Activated CD4-positive, alpha-beta memory T cell treated with anti-CD3 and anti-CD28 coated beads for 36 hours (primary cell): ENCODE measurements around the gene KIF26B. TPM values are rescaled to one million over a fixed set of nuclear protein-coding genes. Genes with fewer than 3 reads are reported as not detected.

Experiments used
- CTCF ChIA-PET: fragments of 350-600 bp; sonication (Branson Sonifier 250); formaldehyde crosslinking; loops from one replicate; lab custom pipeline; 2021; ENCODE audit warnings: antibody characterized with exemption, inconsistent platforms; lab: Charles Lee
- POLR2A ChIA-PET: fragments of 350-600 bp; sonication (Branson Sonifier 250); formaldehyde crosslinking; loops from one replicate; lab custom pipeline; 2021; ENCODE audit warnings: antibody characterized with exemption; lab: Charles Lee
- DNase-seq: peaks from one replicate; pipeline ENCODE4 v3.0.0-alpha.2; 2020
- H3K27ac Mint-ChIP-seq: one replicate; pipeline ENCODE4 v1.8.0; 2021; ENCODE audit warnings: mixed read lengths
- H3K27me3 Mint-ChIP-seq: one replicate; pipeline ENCODE4 v1.8.0; 2021; ENCODE audit warnings: mixed read lengths
- H3K36me3 Mint-ChIP-seq: one replicate; pipeline ENCODE4 v1.8.0; 2021; ENCODE audit warnings: mixed read lengths
- H3K4me1 Mint-ChIP-seq: one replicate; pipeline ENCODE4 v1.8.0; 2021; ENCODE audit warnings: low read depth, mixed read lengths
- H3K4me3 Mint-ChIP-seq: one replicate; pipeline ENCODE4 v1.8.0; 2021; ENCODE audit warnings: mild to moderate bottlenecking, mixed read lengths
- H3K9me3 Mint-ChIP-seq: one replicate; pipeline ENCODE4 v1.8.0; 2021; ENCODE audit warnings: mixed read lengths
- intact Hi-C: fragments of 100-400 bp; cut with micrococcal nuclease; formaldehyde crosslinking; loops from one replicate; pipeline ENCODE4 v1.15.1; 2023
- total RNA-seq, 2 experiments: library from RNA; stranded (reverse); gene quantifications; one replicate each; pipeline ENCODE4 v1.2.3, GENCODE V29; 2021

The KIF26B gene
- total RNA-seq, 2 experiments from 2014 or later = not detected

GRCh38 chr1:245591346-245592188, 436.8 kb downstream of the KIF26B start:
- no peaks in the 10 kb centered on the region for H3K36me3 Mint-ChIP-seq
- POLR2A ChIA-PET = no interaction called here
- H3K4me3 Mint-ChIP-seq = no peak overlapping the region
- no peaks in the 10 kb centered on the region for H3K4me1 Mint-ChIP-seq
- H3K9me3 Mint-ChIP-seq = no peaks in the 10 kb centered on the region
- no peak for DNase-seq
- CTCF ChIA-PET = no interaction called here
- H3K27me3 Mint-ChIP-seq = no peaks in the 10 kb centered on the region
- intact Hi-C loops = no loop called here
- H3K27ac Mint-ChIP-seq = no peak overlapping the region

DNA sequence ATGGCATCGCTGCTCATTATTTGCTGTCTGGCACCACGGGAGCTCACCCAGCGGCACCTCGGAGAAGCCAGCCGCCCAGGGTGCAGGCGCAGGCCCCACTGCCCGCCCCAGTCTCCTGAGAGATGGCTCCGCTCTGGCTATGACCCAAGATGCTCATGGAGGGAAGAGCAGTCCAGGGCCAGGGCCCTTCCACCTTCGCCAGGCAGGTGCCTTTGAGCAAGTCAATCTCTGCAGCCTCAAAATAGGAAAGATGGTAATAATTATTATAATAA, 437.3 kb downstream of the KIF26B start:
- DNase-seq = no peak
- H3K36me3 Mint-ChIP-seq = no peaks in the 10 kb centered on the region
- ChIA-PET CTCF (no interaction called here), POLR2A (no interaction called here)
- intact Hi-C loops = no loop called here
- H3K4me1 Mint-ChIP-seq = no peaks in the 10 kb centered on the region
- no peak overlapping the region for H3K27ac Mint-ChIP-seq
- no peaks in the 10 kb centered on the region for H3K27me3 Mint-ChIP-seq
- H3K4me3 Mint-ChIP-seq = no peak overlapping the region
- H3K9me3 Mint-ChIP-seq = no peaks in the 10 kb centered on the region

DNA sequence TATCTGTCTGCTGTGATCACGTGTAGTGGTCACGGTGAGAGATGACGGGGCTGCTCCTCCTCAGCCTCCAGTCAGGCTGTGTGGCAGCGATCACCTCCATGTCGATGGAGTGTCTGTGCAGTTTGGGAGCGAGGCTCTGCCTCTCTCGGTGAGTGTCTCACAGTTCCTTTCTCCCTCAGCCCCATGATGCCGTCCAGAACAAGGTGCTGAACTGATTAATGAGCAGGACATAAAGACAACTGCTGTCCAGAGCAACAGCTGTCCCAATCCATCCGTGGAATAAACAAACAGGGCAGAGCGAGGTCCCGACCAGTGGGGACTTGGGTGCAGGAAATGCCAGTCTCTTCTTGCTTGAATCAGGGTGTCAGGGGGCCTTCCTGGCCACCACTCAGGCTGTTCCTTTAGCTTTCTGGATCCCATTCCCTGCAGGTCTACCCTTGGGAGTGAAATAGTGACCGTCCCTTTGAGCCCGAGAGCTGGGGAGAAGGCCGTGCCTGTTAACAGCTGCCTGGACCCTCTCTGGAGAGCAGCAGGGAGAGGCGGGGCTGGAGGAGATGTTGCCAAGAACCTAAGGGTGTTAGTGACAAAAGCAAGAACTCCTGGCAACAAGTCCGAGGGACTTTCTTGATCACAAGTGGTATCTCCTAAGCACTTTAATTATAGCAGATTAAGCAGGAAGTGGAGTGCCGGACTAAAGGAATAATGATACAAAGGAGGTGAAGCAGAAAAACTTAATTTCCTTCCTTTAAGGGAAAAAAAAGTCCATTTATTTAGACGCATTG, 443.9 kb downstream of the KIF26B start:
- Mint-ChIP-seq H3K9me3 (no peaks in the 10 kb centered on the region), H3K27ac (no peak overlapping the region), H3K36me3 (no peaks in the 10 kb centered on the region), H3K4me3 (no peak overlapping the region), H3K27me3 (no peaks in the 10 kb centered on the region), H3K4me1 (no peaks in the 10 kb centered on the region)
- ChIA-PET POLR2A (no interaction called here), CTCF (no interaction called here)
- intact Hi-C loops = no loop called here
- no peak for DNase-seq

DNA sequence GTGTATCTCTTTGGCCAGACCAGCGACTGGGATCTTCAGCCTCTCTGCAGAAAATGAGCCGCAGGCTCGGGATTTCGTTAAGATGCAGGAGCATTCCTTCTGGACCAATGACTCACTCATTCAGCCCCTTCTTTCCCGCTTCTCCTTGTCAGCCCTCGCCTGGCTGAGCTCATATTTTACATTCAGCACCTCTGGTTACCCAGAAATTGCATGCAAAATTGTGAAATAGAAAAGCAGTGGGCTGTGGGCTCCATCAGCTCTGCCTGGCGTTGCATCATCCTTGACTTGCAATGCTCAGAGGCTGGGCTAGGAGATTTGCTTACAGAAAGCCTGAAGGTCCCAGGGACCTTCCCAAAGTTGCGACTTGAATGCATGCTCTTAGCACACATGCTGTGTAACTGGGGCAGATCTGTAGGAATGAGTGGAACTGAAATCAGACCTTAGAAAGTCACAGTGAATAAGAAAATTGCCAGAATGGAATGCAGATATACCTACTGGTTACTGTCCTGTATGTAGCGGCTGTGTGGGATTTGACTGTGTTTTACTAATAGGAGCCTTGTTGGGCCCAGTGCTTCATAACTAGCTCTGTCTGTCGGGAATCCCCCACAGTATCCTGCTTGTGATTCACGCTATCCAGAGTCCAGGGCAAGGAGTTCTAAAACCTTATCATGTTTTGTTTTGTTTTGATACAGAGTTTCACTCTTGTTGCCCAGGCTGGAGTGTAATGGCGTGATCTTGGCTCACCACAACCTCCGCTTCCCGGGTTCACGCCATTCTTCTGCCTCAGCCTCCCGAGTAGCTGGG, 444.8 kb downstream of the KIF26B start:
- Mint-ChIP-seq H3K36me3 (no peaks in the 10 kb centered on the region), H3K27ac (no peak overlapping the region), H3K9me3 (no peaks in the 10 kb centered on the region), H3K27me3 (no peaks in the 10 kb centered on the region), H3K4me3 (no peak overlapping the region), H3K4me1 (no peaks in the 10 kb centered on the region)
- intact Hi-C loops = no loop called here
- POLR2A ChIA-PET = no interaction called here
- no peak for DNase-seq
- CTCF ChIA-PET = no interaction called here

DNA sequence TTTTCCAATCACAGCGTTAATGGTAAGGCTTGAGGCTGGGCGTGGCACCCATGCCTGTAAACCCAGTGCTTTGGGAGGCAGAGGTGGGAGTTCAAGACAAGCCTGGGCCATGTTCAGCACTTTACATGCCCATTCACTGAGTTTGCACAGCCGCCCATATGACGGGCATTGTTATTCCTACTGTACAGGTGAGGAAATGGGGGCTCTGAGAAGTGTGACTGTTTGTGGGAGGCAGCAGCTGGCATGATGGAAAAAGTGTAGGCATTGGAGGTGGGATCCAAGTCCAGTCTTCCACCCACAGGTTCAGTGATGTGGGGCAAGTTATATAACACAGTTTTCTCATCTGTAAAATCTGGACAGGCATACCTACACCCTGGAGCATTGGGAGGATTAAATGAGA, 445.9 kb downstream of the KIF26B start:
- H3K27me3 Mint-ChIP-seq = no peaks in the 10 kb centered on the region
- no peaks in the 10 kb centered on the region for H3K36me3 Mint-ChIP-seq
- no peak overlapping the region for H3K27ac Mint-ChIP-seq

DNA sequence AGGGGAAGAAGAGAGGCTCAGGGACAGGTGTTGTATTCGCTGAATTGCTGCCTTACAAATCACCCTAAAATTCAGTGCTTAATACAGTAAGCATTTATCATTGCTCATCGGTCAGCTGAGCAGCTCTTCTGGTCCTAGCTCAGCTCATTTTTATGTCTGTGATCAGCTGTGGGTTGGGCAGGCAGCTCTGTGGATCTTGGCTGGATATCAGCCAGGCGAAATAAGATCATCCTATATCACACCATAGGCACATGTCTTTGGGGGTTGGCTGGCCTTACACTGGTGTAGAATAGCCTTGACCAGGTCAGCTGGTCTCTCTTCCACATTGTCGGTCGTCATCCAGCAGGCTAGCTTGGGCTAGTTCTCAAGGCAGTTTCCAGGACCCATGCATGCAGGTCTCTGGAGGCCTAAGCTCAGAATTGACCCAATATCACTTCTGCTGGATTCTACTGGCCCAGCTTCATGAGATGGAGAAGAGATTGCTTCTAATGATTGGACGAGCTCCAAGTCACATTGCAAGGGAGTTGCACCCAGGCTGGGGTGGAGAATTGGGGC, 448.6 kb downstream of the KIF26B start:
- ChIA-PET POLR2A (no interaction called here), CTCF (interaction anchor here (0.6 kb wide), 1 partner anchor 520 kb away, joined by 3 read pairs; no protein-coding TSS in a partner anchor)
- peaks cover 1% of the 10 kb centered on the region for H3K27me3 Mint-ChIP-seq
- no peaks in the 10 kb centered on the region for H3K36me3 Mint-ChIP-seq
- H3K27ac Mint-ChIP-seq = no peak overlapping the region
- H3K9me3 Mint-ChIP-seq = no peaks in the 10 kb centered on the region
- H3K4me3 Mint-ChIP-seq = no peak overlapping the region
- no peak for DNase-seq
- H3K4me1 Mint-ChIP-seq = no peaks in the 10 kb centered on the region
- intact Hi-C loops = no loop called here

More for the DNA sequence above, 445.9 kb downstream of the KIF26B start:
- intact Hi-C loops = no loop called here
- Mint-ChIP-seq H3K4me1 (no peaks in the 10 kb centered on the region), H3K4me3 (no peak overlapping the region), H3K9me3 (no peaks in the 10 kb centered on the region)
- no peak for DNase-seq
- ChIA-PET CTCF (no interaction called here), POLR2A (no interaction called here)

DNA sequence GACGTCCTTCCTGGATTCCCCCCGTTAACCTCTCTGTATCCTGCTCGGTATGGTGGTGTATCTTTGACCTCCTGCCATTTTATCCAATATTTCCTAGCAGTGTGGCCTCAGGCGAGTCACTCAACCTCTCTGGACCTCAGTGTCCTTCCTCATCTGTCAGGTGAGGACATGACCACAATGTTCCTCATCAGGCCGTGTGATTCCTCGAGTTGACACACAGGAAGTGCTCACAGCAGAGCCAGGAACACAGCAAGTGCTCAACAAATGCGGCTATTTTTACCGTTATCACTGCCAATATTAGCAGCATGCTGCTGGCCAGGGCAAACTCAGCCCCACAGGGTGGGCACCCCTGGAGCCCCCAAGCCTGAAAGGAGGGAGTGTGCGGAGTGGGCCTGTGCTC, 450.2 kb downstream of the KIF26B start:
- intact Hi-C loops = no loop called here
- ChIA-PET POLR2A (no interaction called here), CTCF (no interaction called here)
- peaks cover 1% of the 10 kb centered on the region for H3K27me3 Mint-ChIP-seq
- DNase-seq = no peak
- H3K4me3 Mint-ChIP-seq = no peak overlapping the region
- H3K4me1 Mint-ChIP-seq = no peaks in the 10 kb centered on the region
- H3K9me3 Mint-ChIP-seq = no peaks in the 10 kb centered on the region
- H3K36me3 Mint-ChIP-seq = no peaks in the 10 kb centered on the region
- no peak overlapping the region for H3K27ac Mint-ChIP-seq

DNA sequence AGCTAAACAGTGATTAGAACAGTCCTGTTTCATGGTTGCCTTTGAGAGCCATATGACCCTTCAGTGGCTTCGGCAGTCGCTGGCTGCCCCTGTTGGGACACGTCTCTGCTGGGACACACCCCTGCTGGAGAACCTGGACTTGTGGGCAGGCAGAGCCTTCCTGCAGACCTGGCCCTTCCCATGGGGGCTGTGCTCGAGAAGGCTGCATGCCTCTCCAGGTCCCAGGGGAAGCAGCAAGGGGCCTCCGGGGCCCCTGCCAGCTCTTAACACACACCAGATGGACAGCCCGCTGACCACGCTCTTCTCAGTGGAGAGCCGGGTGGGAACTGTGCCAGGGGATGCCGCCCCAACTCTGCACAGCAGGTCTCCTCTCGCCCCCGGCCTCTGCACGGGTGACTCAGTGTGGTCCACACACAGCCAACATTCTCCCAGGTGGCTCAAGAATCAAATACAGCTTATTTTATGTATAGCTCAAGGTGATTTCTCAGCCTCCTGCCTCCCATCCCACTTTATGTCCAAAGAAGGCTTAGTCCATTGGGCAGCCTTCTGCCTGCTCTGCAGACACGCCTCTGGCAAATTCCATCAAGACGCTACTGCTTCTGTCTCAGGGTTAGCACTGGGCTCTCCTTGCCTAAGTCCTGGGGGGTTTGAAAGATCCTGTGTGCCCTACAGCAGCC, 450.8 kb downstream of the KIF26B start:
- H3K9me3 Mint-ChIP-seq = no peaks in the 10 kb centered on the region
- no peaks in the 10 kb centered on the region for H3K4me1 Mint-ChIP-seq
- no peak for DNase-seq
- POLR2A ChIA-PET = no interaction called here
- H3K36me3 Mint-ChIP-seq = no peaks in the 10 kb centered on the region
- intact Hi-C loops = no loop called here
- CTCF ChIA-PET = no interaction called here
- no peak overlapping the region for H3K27ac Mint-ChIP-seq
- peaks cover 1% of the 10 kb centered on the region for H3K27me3 Mint-ChIP-seq
- H3K4me3 Mint-ChIP-seq = no peak overlapping the region

- intact Hi-C loops = no loop called here
- CTCF ChIA-PET = no interaction called here
- H3K27me3 Mint-ChIP-seq = peaks cover 1% of the 10 kb centered on the region
- POLR2A ChIA-PET = no interaction called here
- H3K4me3 Mint-ChIP-seq = no peak overlapping the region
- no peak overlapping the region for H3K27ac Mint-ChIP-seq
- no peaks in the 10 kb centered on the region for H3K9me3 Mint-ChIP-seq
- no peaks in the 10 kb centered on the region for H3K36me3 Mint-ChIP-seq
- no peaks in the 10 kb centered on the region for H3K4me1 Mint-ChIP-seq
- no peak for DNase-seq
Measured at GRCh38 chr1:245606157-245606725, 451.5 kb downstream of the KIF26B start.

DNA sequence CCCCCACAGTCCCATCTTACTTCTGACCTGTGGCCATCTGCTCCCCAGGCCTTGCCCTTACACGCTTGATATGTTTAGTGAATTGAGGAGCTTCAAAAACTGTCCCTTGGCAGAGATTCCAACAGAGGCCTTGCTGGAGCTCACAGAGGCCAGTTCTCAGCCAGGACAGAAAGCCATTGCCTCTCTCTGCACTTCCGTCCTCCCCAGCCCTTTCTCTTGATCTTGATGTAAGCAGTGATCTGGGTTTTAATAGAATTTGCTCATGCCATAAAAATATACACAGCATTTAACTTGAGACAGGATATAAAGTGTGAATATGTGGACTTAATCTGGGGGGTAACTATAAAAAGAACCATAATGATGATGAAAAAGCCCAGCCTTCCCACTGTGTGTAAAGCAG, 453.5 kb downstream of the KIF26B start:
- peaks cover 1% of the 10 kb centered on the region for H3K27me3 Mint-ChIP-seq
- no peak overlapping the region for H3K4me3 Mint-ChIP-seq
- no peaks in the 10 kb centered on the region for H3K9me3 Mint-ChIP-seq
- H3K4me1 Mint-ChIP-seq = no peaks in the 10 kb centered on the region
- POLR2A ChIA-PET = no interaction called here
- H3K27ac Mint-ChIP-seq = no peak overlapping the region
- CTCF ChIA-PET = no interaction called here
- no peak for DNase-seq
- no peaks in the 10 kb centered on the region for H3K36me3 Mint-ChIP-seq
- intact Hi-C loops = no loop called here

- no peak overlapping the region for H3K4me3 Mint-ChIP-seq
- no peaks in the 10 kb centered on the region for H3K4me1 Mint-ChIP-seq
- ChIA-PET CTCF (no interaction called here), POLR2A (no interaction called here)
- DNase-seq = no peak
- peaks cover 1% of the 10 kb centered on the region for H3K27me3 Mint-ChIP-seq
- intact Hi-C loops = no loop called here
- no peaks in the 10 kb centered on the region for H3K9me3 Mint-ChIP-seq
- H3K36me3 Mint-ChIP-seq = no peaks in the 10 kb centered on the region
- no peak overlapping the region for H3K27ac Mint-ChIP-seq
Measured at GRCh38 chr1:245609354-245610150, 454.8 kb downstream of the KIF26B start.
